ENCODE data around the gene BUB1. TPM values are rescaled to one million over a fixed set of nuclear protein-coding genes. Genes with fewer than 3 reads are reported as not detected.

The BUB1 gene
- total and polyA plus RNA-seq, 9 of the 15 experiments (the other 6 are each of a cell fraction or from before 2014, with no cell fraction given), result 73.4 to 247 (median 118) TPM

DNA sequence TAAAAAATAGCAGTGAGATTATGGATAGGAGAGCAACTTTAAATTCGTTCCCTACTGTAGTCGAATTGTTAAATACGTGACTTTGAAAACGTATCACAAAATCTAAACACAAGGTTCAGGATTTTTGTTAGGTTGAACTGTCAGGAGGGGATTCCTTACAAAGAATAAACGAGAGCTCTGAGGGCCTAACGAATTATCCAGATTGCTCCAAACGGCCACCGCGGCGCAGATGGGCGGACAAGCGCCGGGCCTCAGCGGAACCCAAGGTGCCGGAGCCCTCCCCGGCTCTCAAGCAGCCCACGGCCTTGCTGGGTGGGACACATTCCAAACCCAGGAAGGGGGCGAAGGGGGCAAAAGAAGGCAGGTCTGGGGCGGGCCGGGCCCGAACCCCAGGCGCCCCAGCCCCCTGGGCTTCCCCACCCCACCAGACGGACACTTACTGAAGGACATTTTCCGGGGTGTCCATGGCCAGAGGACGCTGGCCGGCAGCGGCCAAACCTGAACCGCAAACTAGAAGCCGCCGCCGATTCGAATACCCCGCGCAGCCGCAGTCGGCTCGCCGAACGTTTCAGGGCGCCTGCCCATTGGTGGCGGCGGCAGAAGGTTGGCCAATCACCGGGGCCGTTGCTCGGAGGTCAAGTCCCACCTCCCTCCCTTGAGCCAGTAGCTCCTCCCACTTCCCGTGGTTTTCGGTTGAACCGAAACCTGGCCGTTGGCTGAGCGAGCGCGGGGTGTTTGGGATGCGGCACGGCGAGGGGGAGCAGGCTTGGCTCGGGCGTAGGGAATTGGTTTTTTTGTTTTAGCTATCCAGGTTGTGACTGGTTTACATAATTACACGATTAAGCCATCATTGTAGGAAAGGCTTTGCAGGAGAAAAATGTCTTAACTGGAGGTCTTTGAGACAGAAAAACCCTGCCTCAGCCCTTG lies at the start of gene BUB1 (continued):
- no peak for TF ChIP-seq MECOM (CRISPR knock-in tag; IDR thresholded peaks at IDR 0.05)
- TF ChIP-seq RFX1 (IDR thresholded peaks at IDR 0.05), result no peak
- TF ChIP-seq ZNF212 (CRISPR knock-in tag; IDR thresholded peaks at IDR 0.05), result no peak
- TF ChIP-seq FOXM1 (IDR thresholded peaks at IDR 0.05; ENCODE audit: low read depth), result peak; percentile 99
- no peak for TF ChIP-seq FOXM1 (CRISPR knock-in tag; IDR thresholded peaks at IDR 0.05; ENCODE audit: low read depth)
- TF ChIP-seq OTX1 (CRISPR knock-in tag; IDR thresholded peaks at IDR 0.05), result no peak
- TF ChIP-seq, protein P1, sequence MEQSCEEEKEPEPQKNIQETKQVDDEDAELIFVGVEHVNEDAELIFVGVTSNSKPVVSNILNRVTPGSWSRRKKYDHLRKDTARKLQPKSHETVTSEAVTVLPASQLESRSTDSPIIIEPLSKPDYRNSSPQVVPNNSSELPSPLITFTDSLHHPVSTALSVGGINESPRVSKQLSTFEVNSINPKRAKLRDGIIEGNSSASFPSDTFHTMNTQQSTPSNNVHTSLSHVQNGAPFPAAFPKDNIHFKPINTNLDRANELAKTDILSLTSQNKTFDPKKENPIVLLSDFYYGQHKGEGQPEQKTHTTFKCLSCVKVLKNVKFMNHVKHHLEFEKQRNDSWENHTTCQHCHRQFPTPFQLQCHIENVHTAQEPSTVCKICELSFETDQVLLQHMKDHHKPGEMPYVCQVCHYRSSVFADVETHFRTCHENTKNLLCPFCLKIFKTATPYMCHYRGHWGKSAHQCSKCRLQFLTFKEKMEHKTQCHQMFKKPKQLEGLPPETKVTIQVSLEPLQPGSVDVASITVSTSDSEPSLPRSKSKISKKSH (CRISPR knock-in tag; IDR thresholded peaks at IDR 0.05), result no peak
- no peak for TF ChIP-seq GTF2A2 (tag; IDR thresholded peaks at IDR 0.05)
- no peak for TF ChIP-seq NR2C1 (IDR thresholded peaks at IDR 0.05)
- no peak for TF ChIP-seq NR2C1 (tag; IDR thresholded peaks at IDR 0.05)
- TF ChIP-seq ATF7 (IDR thresholded peaks at IDR 0.05), result peak; percentile 56
- TF ChIP-seq, protein P2, sequence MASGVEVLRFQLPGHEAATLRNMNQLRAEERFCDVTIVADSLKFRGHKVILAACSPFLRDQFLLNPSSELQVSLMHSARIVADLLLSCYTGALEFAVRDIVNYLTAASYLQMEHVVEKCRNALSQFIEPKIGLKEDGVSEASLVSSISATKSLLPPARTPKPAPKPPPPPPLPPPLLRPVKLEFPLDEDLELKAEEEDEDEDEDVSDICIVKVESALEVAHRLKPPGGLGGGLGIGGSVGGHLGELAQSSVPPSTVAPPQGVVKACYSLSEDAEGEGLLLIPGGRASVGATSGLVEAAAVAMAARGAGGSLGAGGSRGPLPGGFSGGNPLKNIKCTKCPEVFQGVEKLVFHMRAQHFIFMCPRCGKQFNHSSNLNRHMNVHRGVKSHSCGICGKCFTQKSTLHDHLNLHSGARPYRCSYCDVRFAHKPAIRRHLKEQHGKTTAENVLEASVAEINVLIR (CRISPR knock-in tag; IDR thresholded peaks at IDR 0.05), result no peak
- TF ChIP-seq FOXP1 (CRISPR knock-in tag; IDR thresholded peaks at IDR 0.05), result no peak
- TF ChIP-seq HDGF (IDR thresholded peaks at IDR 0.05), result no peak
- no peak for TF ChIP-seq RBM34 (IDR thresholded peaks at IDR 0.05; ENCODE audit: borderline replicate concordance, insufficient read depth, low read length)
- TF ChIP-seq ARID2 (IDR thresholded peaks at IDR 0.05), result no peak
- TF ChIP-seq ZNF583 (CRISPR knock-in tag; IDR thresholded peaks at IDR 0.05), result no peak
- no peak for TF ChIP-seq MCM5 (IDR thresholded peaks at IDR 0.05; ENCODE audit: low read depth)
- TF ChIP-seq KAT2B (IDR thresholded peaks at IDR 0.05; ENCODE audit: low read depth, low read length), result no peak
- TF ChIP-seq ZNF347 (CRISPR knock-in tag; IDR thresholded peaks at IDR 0.05; ENCODE audit: low read depth), result no peak
- no peak for TF ChIP-seq PYGO2 (tag; IDR thresholded peaks at IDR 0.05)
- no peak for TF ChIP-seq NFXL1 (CRISPR knock-in tag; IDR thresholded peaks at IDR 0.05)
- TF ChIP-seq MCM7 (IDR thresholded peaks at IDR 0.05), result no peak
- no peak for TF ChIP-seq EGR1 (conservative IDR thresholded peaks at IDR 0.05)
- TF ChIP-seq MAFG (tag; conservative IDR thresholded peaks at IDR 0.05), result no peak
- TF ChIP-seq, protein P3, sequence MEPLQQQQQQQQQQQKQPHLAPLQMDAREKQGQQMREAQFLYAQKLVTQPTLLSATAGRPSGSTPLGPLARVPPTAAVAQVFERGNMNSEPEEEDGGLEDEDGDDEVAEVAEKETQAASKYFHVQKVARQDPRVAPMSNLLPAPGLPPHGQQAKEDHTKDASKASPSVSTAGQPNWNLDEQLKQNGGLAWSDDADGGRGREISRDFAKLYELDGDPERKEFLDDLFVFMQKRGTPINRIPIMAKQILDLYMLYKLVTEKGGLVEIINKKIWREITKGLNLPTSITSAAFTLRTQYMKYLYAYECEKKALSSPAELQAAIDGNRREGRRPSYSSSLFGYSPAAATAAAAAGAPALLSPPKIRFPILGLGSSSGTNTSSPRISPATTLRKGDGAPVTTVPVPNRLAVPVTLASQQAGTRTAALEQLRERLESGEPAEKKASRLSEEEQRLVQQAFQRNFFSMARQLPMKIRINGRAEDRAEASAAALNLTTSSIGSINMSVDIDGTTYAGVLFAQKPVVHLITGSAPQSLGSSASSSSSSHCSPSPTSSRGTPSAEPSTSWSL (CRISPR knock-in tag; IDR thresholded peaks at IDR 0.05; ENCODE audit: borderline replicate concordance), result no peak

Measured in K562 (cell line).